Mesothelial cell of epicardium (in vitro differentiated cells): Measurements from ENCODE around the gene SEMA3F. TPM values are rescaled to one million over a fixed set of nuclear protein-coding genes. Genes with fewer than 3 reads are reported as not detected.
"Not testable (repeated sequence)": the region's sequence is repeated elsewhere in the genome, so short reads cannot be mapped to it uniquely, and the experiment has no call there.

ENCODE experiments used
- DNase-seq, 2 experiments: peaks; one replicate each; pipeline ENCODE4 v3.0.0; 2021; ENCODE audit warnings: low spot score in 2 of 2; ENCODE audit not compliant: unreplicated experiment in 2 of 2
- H3K27ac Mint-ChIP-seq: 2 replicates; pipeline ENCODE4 v1.8.0; 2021; ENCODE audit warnings: mixed read lengths
- H3K27me3 Mint-ChIP-seq: 2 replicates; pipeline ENCODE4 v1.8.0; 2021; ENCODE audit warnings: low read depth, mixed read lengths
- H3K36me3 Mint-ChIP-seq: 2 replicates; pipeline ENCODE4 v1.8.0; 2021; ENCODE audit warnings: mixed read lengths
- H3K4me1 Mint-ChIP-seq: 2 replicates; pipeline ENCODE4 v1.8.0; 2021; ENCODE audit warnings: mixed read lengths
- H3K4me3 Mint-ChIP-seq: 2 replicates; pipeline ENCODE4 v1.8.0; 2021; ENCODE audit warnings: mild to moderate bottlenecking, moderate library complexity, mixed read lengths
- H3K9me3 Mint-ChIP-seq: 2 replicates; pipeline ENCODE4 v1.8.0; 2021; ENCODE audit warnings: mixed read lengths
- total RNA-seq: library from RNA; stranded (reverse); gene quantifications from 3 replicates; pipeline ENCODE4 v1.2.1, GENCODE V29; 2021
- TF ChIP-seq, protein P1 (sequence below): fragments of 200-600 bp; sonication (generic); IDR thresholded peaks from one replicate; pipeline ENCODE4 v1.5.0; 2021; ENCODE audit warnings: antibody characterized with exemption; ENCODE audit not compliant: unreplicated experiment

Gene SEMA3F
- total RNA-seq, 1 donor from 2014 or later = 99.1 TPM

DNA sequence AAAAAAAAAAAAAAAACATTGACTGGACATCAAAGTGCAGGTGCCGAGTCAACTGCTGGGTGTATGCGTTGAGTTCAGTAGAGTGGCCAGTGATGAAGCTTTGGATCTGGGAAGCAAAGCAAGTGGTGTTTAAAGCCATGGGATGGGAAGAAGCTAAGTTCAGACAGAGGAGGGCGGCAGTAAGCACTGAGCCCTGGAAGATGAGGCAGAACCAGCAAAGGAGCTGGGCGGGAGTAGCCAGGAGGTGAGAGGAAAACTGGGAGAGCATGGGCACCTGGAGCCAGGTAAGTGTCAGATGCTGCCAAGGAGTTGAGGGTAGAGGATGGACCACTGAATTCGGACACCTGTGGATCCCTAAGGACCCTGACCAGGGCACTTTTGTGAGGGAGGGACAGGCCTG lies 69.5 kb downstream of the SEMA3F start:
- TF ChIP-seq, protein P1, sequence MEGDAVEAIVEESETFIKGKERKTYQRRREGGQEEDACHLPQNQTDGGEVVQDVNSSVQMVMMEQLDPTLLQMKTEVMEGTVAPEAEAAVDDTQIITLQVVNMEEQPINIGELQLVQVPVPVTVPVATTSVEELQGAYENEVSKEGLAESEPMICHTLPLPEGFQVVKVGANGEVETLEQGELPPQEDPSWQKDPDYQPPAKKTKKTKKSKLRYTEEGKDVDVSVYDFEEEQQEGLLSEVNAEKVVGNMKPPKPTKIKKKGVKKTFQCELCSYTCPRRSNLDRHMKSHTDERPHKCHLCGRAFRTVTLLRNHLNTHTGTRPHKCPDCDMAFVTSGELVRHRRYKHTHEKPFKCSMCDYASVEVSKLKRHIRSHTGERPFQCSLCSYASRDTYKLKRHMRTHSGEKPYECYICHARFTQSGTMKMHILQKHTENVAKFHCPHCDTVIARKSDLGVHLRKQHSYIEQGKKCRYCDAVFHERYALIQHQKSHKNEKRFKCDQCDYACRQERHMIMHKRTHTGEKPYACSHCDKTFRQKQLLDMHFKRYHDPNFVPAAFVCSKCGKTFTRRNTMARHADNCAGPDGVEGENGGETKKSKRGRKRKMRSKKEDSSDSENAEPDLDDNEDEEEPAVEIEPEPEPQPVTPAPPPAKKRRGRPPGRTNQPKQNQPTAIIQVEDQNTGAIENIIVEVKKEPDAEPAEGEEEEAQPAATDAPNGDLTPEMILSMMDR = no peak
- Mint-ChIP-seq H3K27ac (no peak overlapping the region), H3K36me3 (no peaks in the 10 kb centered on the region), H3K27me3 (peaks cover 10% of the 10 kb centered on the region), H3K4me3 (no peak overlapping the region), H3K9me3 (no peaks in the 10 kb centered on the region), H3K4me1 (peaks cover 23% of the 10 kb centered on the region)
- no peak for DNase-seq

DNA sequence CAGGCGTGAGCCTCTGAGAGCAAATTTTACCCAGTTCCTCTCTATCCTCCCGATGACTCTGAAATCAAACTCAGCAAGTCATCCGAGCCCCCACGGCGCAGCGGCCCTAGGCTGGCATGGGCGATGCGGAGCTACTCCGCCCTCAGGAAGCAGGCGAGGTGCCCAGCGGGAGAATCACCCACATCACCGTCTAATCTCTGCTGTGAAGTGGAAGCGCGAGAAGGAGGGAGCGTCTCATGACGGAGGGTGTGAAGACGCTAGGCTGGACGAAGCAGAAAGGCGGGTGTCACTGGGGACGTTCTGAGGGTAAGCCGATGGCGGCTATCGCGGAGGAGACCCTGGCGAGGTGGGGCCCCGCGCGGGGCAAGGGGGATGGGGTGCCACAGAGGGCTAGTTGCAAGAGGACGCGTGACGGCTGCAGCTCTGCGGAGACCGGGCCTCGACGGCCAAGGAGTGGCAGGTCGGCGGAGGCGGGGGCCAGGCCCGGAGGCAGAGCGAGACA lies 71.8 kb downstream of the SEMA3F start:
- peaks cover 24% of the 10 kb centered on the region for H3K4me1 Mint-ChIP-seq
- H3K9me3 Mint-ChIP-seq = no peaks in the 10 kb centered on the region
- peaks cover 10% of the 10 kb centered on the region for H3K27me3 Mint-ChIP-seq
- peak overlapping the region; percentile 78 for H3K4me3 Mint-ChIP-seq
- peak overlapping the region; percentile 79 for H3K27ac Mint-ChIP-seq
- TF ChIP-seq, protein P1 = no peak
- H3K36me3 Mint-ChIP-seq = no peaks in the 10 kb centered on the region
- DNase-seq = peak in 1 of 2 experiments; percentile 68

DNA sequence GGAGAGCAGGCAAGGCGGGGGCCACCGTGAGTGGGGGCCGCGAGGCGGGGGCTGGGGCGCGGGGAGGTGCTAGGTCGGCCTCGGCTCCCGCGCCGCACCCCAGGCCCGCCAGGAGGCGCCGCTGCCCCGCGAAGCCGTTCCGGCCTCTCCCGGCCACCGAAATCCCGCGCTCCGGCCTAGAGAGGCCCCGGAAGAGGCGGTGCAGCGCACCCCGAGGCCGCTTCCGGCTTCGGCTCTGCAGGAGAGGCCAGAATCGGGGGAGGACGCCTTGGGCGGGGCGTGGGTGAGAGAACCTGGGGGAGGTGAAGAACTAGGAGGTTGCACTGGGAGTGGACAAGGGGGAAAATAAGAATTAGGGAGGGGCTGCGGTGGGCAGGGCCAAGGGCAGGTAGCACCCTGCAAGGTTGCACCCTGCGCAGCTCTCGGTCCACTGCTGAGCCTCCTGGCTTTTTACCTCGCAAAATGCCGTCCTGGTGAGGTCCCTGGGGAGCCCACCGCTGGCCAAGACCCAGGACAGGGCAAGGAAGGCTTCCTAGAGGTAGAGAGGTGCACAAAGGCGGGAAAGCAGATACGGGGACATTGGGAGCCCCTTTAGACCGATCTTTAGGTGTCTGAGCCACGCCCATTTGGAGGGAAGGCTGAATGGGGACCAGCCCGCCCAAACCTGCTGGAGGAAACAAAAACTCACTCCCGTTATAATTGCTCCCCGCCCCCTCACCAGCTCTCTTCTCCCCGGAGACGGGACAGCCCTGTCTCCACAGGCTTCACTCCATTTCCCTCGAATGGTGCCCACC lies 72.5 kb downstream of the SEMA3F start:
- peak; percentile 86 to 94 for DNase-seq
- H3K36me3 Mint-ChIP-seq = no peaks in the 10 kb centered on the region
- peak overlapping the region; percentile 95 for H3K27ac Mint-ChIP-seq
- no peaks in the 10 kb centered on the region for H3K9me3 Mint-ChIP-seq
- TF ChIP-seq, protein P1 = peak; percentile 77
- H3K27me3 Mint-ChIP-seq = peaks cover 10% of the 10 kb centered on the region
- peaks cover 24% of the 10 kb centered on the region for H3K4me1 Mint-ChIP-seq
- peak overlapping the region; percentile 89 for H3K4me3 Mint-ChIP-seq

DNA sequence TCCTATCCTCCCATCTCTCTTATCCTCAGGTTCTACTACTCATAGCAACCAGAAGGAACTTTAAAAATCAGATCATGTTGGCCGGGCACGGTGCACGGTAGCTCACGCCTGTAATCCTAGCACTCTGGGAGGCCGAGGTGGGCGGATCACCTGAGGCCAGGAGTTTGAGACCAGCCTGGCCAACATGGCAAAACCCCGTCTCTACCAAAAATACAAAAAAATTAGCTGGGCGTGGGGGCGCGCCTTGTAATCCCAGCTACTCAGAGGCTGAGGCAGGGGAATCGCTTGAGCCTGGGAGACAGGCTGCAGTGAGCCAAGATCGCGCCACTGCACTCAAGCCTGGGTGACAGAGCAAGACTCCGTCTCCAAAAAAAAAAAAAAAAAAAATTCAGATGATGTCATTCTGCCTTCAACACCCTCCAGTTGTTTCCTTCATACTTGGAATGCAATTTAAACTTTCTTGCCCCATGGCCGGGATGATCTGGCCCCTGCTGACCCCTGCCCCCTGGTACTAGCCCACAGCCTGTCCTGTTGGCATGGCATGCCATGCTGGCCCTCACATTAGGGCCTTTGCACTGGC lies 73.2 kb downstream of the SEMA3F start:
- H3K9me3 Mint-ChIP-seq, H3K27me3 Mint-ChIP-seq, DNase-seq, H3K36me3 Mint-ChIP-seq: not testable (repeated sequence)
- Mint-ChIP-seq H3K27ac (peak overlapping the region; percentile 95), H3K4me1 (peaks cover 30% of the 10 kb centered on the region), H3K4me3 (peak overlapping the region; percentile 89)

DNA sequence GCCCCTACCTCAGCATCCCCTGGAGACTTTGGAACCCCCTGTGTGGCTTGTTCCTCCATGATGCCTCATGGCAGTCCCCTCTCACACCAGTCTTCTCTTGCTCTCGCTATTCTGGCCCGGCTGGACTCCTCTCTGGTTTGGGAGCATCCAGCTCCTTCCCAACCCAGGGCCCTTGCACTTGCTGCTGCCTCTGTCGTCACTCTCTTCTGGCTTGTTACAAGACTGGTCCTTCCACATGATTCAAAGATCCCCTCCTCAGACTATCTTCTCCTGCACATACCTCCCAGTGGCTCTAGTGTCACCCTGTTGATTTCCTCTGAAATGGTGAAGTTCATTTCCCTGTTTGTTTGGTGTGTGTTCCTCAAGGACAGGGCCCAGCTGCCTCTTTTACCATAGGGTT lies 74.4 kb downstream of the SEMA3F start:
- Mint-ChIP-seq H3K27me3 (peaks cover 7% of the 10 kb centered on the region), H3K27ac (no peak overlapping the region), H3K4me1 (peaks cover 33% of the 10 kb centered on the region), H3K9me3 (no peaks in the 10 kb centered on the region), H3K4me3 (no peak overlapping the region), H3K36me3 (no peaks in the 10 kb centered on the region)
- TF ChIP-seq, protein P1 = no peak
- no peak for DNase-seq
